ENCODE data around the gene GPALPP1. TPM values are rescaled to one million over a fixed set of nuclear protein-coding genes. Genes with fewer than 3 reads are reported as not detected.
A peak's percentile ranks its signal among the peaks of the same experiment; 100 is the strongest.

GPALPP1 gene
- total RNA-seq, 4 donors from 2014 or later: 13.3 to 41.3 (median 21.7) TPM

DNA sequence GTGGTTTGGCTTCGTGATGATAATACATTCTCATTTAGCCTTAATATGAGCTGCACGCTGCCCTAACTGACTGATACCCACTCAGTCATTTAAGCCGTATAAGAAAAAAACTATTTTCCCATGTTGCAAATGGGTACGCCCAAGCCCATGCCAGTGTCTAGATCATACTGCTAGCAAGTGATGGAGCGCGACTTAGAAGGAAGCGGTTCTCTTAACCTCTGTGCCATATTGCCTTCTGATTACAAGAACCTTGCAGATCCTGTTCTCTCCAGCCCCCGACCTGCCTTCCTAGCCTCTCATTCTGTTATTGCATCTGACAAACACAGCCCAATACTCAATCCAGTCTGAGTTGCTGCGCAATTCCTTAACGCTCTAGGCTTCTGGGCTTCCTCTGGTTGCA lies 603 bp downstream of the GPALPP1 start:
- H3K27ac ChIP-seq: peak overlapping the region; percentile 63 to 79 (median 78)
- DNase-seq: no peak
- TF ChIP-seq, protein P1, sequence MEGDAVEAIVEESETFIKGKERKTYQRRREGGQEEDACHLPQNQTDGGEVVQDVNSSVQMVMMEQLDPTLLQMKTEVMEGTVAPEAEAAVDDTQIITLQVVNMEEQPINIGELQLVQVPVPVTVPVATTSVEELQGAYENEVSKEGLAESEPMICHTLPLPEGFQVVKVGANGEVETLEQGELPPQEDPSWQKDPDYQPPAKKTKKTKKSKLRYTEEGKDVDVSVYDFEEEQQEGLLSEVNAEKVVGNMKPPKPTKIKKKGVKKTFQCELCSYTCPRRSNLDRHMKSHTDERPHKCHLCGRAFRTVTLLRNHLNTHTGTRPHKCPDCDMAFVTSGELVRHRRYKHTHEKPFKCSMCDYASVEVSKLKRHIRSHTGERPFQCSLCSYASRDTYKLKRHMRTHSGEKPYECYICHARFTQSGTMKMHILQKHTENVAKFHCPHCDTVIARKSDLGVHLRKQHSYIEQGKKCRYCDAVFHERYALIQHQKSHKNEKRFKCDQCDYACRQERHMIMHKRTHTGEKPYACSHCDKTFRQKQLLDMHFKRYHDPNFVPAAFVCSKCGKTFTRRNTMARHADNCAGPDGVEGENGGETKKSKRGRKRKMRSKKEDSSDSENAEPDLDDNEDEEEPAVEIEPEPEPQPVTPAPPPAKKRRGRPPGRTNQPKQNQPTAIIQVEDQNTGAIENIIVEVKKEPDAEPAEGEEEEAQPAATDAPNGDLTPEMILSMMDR (IDR thresholded peaks at IDR 0.05): no peak
- TF ChIP-seq POLR2A (IDR thresholded peaks at IDR 0.05): no peak
- H3K4me3 ChIP-seq: peak overlapping the region; percentile 67 to 97 (median 90)
- H3K27me3 ChIP-seq: no peaks in the 10 kb centered on the region
- H3K36me3 ChIP-seq: no peaks in the 10 kb centered on the region
- H3K9me3 ChIP-seq: no peaks in the 10 kb centered on the region
- H3K4me1 ChIP-seq: peaks cover 5 to 25% (median 9%) of the 10 kb centered on the region in 4 donors

GRCh38 chr13:45003417-45003816 lies 14.1 kb downstream of the GPALPP1 start:
- no peak for DNase-seq
- Histone ChIP-seq H3K4me1 (no peaks in the 10 kb centered on the region), H3K27me3 (no peaks in the 10 kb centered on the region), H3K4me3 (no peak overlapping the region), H3K36me3 (peaks cover 0 to 27% (median 0%) of the 10 kb centered on the region in 3 donors), H3K9me3 (no peaks in the 10 kb centered on the region), H3K27ac (no peak overlapping the region)
- TF ChIP-seq POLR2A (IDR thresholded peaks at IDR 0.05): no peak

DNA sequence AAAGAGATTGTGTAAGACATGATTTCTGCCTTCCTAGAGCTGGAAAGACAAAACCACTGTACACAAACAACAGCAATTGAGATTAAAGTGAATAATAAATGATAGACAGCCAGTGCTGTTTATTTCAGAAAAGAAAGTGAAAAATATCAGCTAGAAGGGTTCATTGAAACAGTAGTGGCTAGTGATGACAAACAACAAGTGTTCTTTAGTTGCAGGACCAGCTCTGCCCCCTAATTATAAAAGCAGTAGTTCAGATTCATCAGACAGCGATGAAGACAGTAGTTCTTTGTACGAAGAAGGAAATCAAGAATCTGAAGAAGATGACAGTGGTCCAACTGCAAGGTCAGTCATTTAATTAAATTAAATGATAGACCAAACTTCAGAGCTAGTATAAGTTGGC lies 14.8 kb downstream of the GPALPP1 start:
- no peak for DNase-seq
- Histone ChIP-seq H3K27ac (no peak overlapping the region), H3K4me3 (no peak overlapping the region), H3K4me1 (no peaks in the 10 kb centered on the region), H3K27me3 (no peaks in the 10 kb centered on the region), H3K9me3 (no peaks in the 10 kb centered on the region), H3K36me3 (peaks cover 0 to 31% (median 0%) of the 10 kb centered on the region in 3 donors)
- TF ChIP-seq, protein P1 (IDR thresholded peaks at IDR 0.05): no peak

DNA sequence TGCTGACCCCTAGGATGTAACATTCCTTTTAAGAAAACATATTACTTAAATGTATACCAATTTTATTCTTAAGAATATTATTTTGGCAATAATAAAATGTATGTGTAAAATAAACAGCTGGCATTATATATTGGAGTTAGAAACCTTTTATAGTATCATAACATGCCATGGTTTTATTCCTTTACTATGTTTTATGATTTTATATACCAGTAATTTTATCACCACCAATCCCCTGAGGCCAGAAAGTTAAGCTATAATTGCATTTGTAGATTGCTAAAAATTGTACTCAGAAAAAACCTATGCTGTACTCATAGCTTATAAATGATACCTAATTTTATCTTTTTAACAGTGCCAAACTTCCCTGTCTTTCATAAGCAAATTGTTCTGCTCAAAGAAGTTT lies 17.9 kb downstream of the GPALPP1 start:
- Histone ChIP-seq H3K9me3 (no peaks in the 10 kb centered on the region), H3K4me1 (no peaks in the 10 kb centered on the region), H3K27ac (no peak overlapping the region), H3K4me3 (no peak overlapping the region), H3K27me3 (no peaks in the 10 kb centered on the region), H3K36me3 (peaks cover 0 to 36% (median 0%) of the 10 kb centered on the region in 3 donors)
- DNase-seq: no peak
- TF ChIP-seq POLR2A (IDR thresholded peaks at IDR 0.05): no peak
- TF ChIP-seq, protein P1 (IDR thresholded peaks at IDR 0.05): no peak

GRCh38 chr13:45007823-45008222 lies 18.5 kb downstream of the GPALPP1 start:
- H3K4me1 ChIP-seq: no peaks in the 10 kb centered on the region
- H3K27ac ChIP-seq: no peak overlapping the region
- H3K9me3 ChIP-seq: no peaks in the 10 kb centered on the region
- no peak for TF ChIP-seq POLR2A (IDR thresholded peaks at IDR 0.05)
- TF ChIP-seq, protein P1 (IDR thresholded peaks at IDR 0.05): no peak
- H3K36me3 ChIP-seq: peaks cover 0 to 30% (median 0%) of the 10 kb centered on the region in 3 donors
- no peak overlapping the region for H3K4me3 ChIP-seq
- no peaks in the 10 kb centered on the region for H3K27me3 ChIP-seq
- no peak for DNase-seq

GRCh38 chr13:45011198-45011597 lies 21.9 kb downstream of the GPALPP1 start:
- Histone ChIP-seq H3K36me3 (peaks cover 0 to 44% (median 0%) of the 10 kb centered on the region in 3 donors), H3K4me3 (no peak overlapping the region), H3K4me1 (no peaks in the 10 kb centered on the region), H3K27me3 (no peaks in the 10 kb centered on the region), H3K27ac (no peak overlapping the region), H3K9me3 (no peaks in the 10 kb centered on the region)
- no peak for DNase-seq
- no peak for TF ChIP-seq POLR2A (IDR thresholded peaks at IDR 0.05)
- TF ChIP-seq, protein P1 (IDR thresholded peaks at IDR 0.05): no peak
